ENCODE data around the gene FOXL3.
"Not testable (repeated sequence)": the region's sequence is repeated elsewhere in the genome, so short reads cannot be mapped to it uniquely, and the experiment has no call there.

Gene FOXL3

DNA sequence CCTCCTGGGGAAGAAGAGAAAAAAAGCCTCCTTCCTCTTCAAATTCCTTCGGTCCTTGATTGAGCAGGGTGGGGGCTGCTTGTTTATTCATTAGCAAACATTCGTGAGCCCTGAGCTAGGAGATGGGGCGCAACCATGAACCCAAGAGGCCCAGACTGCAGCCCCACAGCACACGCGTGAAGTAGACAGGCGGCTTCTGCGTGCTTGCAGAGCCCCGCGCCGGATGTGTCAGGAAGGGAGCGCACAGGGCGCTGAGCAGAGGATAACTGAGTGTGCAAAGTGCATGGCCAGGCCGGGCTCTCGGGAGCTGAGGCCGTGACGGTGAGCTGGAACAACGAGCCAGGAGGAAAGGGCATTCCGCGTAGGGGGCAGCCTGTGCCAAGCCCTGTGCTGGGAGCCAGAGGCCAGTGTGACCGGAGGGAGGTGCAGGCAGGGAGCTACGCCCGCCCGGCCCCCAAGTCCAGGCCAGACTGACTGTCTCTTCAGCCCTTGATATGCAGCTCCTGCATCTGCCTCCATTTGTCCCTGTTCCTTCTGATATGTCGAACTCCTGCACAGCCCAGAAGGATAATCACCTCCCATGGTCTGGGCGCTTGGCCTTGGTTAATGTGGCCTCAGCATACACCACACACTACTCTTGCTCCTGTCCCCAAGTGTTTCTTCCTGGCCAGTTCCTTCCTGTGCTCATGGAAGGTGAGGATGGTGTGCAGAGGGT, 4.6 kb downstream of the FOXL3 start:
- peaks cover 0 to 16% (median 9%) of the 10 kb centered on the region in 4 donors for H3K4me1 ChIP-seq
- TF ChIP-seq, protein P1, sequence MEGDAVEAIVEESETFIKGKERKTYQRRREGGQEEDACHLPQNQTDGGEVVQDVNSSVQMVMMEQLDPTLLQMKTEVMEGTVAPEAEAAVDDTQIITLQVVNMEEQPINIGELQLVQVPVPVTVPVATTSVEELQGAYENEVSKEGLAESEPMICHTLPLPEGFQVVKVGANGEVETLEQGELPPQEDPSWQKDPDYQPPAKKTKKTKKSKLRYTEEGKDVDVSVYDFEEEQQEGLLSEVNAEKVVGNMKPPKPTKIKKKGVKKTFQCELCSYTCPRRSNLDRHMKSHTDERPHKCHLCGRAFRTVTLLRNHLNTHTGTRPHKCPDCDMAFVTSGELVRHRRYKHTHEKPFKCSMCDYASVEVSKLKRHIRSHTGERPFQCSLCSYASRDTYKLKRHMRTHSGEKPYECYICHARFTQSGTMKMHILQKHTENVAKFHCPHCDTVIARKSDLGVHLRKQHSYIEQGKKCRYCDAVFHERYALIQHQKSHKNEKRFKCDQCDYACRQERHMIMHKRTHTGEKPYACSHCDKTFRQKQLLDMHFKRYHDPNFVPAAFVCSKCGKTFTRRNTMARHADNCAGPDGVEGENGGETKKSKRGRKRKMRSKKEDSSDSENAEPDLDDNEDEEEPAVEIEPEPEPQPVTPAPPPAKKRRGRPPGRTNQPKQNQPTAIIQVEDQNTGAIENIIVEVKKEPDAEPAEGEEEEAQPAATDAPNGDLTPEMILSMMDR (IDR thresholded peaks at IDR 0.05) = no peak
- no peaks in the 10 kb centered on the region for H3K36me3 ChIP-seq
- H3K27me3 ChIP-seq = peaks cover 0 to 74% of the 10 kb centered on the region in 2 donors
- DNase-seq = peak in 1 of 2 donors; percentile 54
- H3K4me3 ChIP-seq = no peak overlapping the region
- no peaks in the 10 kb centered on the region for H3K9me3 ChIP-seq
- no peak overlapping the region for H3K27ac ChIP-seq
- intact Hi-C loops (cut with DNase I; ENCODE audit: low total_unique reads) = no loop called here

DNA sequence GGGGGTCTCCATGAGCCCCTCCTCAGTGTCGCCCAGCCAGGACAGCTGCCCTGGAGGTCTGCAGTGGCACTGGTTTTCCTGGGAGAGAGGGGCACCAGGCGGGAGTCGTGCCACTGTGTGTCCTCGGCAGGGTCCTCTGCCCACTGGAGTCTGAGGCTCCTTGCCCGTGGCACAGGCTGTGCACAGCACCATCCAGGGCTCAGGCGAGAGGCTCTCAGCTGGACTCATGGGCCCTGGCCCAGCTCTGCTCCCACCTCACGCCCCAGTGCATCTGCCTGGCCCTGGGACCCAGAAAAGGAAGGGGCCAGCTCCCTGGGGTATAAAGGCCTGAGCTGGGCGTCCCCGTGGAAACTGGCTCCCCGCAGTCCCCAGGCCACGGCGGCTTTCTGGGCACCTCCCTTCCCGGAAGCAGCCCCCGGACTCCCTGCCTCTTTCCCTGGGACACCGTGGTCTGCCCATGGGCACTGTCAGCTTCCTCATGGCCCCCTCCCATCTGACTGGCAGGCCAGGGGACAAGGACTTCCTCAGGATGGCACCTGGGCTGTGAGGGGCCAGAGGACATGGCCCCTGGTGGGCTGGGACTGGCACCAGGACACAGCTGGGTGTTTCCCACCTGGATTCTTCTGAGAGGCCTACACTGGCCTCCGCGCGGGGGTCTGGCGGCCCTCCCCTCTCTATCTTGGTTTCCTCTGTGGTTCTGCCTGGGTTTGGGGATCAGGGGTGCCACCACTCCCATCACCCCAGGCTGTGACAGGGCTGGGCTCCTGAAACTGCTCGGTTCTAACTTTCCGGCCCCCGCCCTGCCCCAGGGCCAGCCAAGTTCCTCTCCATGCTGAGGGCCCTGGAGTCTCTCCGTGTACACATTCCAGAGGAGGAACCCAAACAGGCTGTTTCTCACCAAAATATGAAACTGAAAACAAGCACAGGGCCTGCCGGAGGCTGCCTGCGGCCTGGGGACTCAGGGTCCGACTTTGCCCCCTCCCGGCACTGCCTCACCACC, 5.5 kb downstream of the FOXL3 start:
- peak in 1 of 2 donors; percentile 51 for DNase-seq
- peaks cover 0 to 8% (median 4%) of the 10 kb centered on the region in 4 donors for H3K4me1 ChIP-seq
- no peak overlapping the region for H3K27ac ChIP-seq
- H3K9me3 ChIP-seq = no peaks in the 10 kb centered on the region
- H3K27me3 ChIP-seq = peaks cover 0 to 66% of the 10 kb centered on the region in 2 donors
- no peaks in the 10 kb centered on the region for H3K36me3 ChIP-seq
- TF ChIP-seq, protein P1 (IDR thresholded peaks at IDR 0.05) = no peak
- no peak overlapping the region for H3K4me3 ChIP-seq
- intact Hi-C loops (cut with DNase I; ENCODE audit: low total_unique reads) = no loop called here

DNA sequence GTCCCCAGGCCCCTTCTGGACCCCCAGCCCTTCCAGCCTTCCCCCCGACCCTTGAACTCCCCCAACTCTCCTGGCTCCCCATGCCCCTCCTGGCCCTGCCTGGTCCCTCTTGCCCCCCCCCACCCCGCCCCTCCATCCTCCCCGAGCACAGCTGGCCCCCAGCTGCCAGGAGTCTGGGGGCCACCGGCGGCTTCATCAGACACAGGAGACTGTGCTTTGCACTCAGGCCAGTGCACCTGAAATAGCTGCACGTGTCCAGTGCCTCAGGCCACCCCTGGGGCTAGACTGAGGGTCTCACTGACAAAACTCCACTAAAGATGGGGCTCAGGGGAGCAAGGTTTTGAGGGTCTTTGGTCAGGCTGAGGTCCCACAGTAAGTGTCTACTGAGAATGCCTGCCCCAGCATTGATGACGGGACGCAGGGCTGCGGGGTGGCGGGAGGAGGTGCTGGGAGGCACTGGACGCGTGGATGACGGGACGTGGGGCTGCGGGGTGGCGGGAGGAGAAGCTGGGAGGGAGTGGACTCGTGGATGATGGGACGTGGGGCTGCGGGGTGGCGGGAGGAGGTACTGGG, 6.5 kb downstream of the FOXL3 start:
- H3K36me3 ChIP-seq = no peaks in the 10 kb centered on the region
- TF ChIP-seq, protein P1 (IDR thresholded peaks at IDR 0.05) = no peak
- no peaks in the 10 kb centered on the region for H3K4me1 ChIP-seq
- H3K27ac ChIP-seq = no peak overlapping the region
- peaks cover 0 to 56% of the 10 kb centered on the region in 2 donors for H3K27me3 ChIP-seq
- intact Hi-C loops (cut with DNase I; ENCODE audit: low total_unique reads) = no loop called here
- DNase-seq = peak in 1 of 2 donors; percentile 59
- no peaks in the 10 kb centered on the region for H3K9me3 ChIP-seq
- H3K4me3 ChIP-seq = no peak overlapping the region

DNA sequence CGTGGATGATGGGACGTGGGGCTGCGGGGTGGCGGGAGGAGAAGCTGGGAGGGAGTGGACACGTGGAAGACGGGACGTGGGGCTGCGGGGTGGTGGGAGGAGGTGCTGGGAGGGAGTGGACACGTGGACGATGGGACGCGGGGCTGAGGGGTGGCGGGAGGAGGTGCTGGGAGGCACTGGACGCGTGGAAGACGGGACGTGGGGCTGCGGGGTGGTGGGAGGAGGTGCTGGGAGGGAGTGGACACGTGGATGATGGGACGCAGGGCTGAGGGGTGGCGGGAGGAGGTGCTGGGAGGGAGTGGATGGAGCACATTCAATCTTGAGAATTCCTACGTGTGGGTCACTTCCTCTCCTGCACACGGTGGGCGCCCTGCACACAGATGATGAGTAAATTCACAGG, 7.2 kb downstream of the FOXL3 start:
- peaks cover 0 to 51% of the 10 kb centered on the region in 2 donors for H3K27me3 ChIP-seq
- H3K36me3 ChIP-seq; H3K4me3 ChIP-seq; intact Hi-C loops (cut with DNase I; ENCODE audit: low total_unique reads); DNase-seq; H3K27ac ChIP-seq; H3K4me1 ChIP-seq; H3K9me3 ChIP-seq: not testable (repeated sequence)

DNA sequence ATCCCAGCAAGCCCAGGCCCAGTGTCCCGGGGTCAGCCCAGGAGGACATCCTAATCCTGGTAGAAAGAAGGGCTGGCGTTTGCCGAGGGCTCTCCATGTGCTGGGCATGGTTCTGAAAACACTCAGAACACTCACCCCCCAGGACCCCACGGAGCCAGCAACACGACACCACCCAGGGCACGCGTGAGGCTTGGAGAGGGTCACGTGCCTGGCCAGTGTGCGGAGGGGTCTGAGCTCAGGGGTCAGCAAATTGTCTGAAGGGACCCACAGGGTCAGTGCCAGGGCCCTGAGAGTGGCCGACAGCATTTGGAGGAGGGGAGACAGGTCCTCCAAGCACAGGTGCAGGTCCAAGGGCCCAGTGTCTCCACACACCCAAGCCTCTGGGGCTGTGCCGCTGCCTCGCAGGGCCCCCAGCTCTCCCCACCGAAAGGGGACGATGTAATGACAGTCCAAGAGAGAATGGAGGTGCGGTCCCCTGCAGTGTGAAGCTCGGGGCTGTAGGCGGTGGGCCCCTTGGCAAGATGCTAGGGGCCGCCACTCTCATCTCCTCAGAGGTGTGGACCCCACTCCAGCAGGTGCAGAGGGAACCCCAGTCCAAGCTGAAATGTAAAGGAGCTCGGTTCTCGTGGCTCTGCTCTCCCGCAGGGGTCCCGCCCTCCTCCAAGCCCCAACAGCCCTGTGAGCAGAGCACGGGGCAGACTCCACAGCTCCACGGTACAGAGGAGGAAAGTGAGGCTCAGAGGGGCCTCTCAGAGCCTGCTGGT, 7.8 kb downstream of the FOXL3 start:
- Histone ChIP-seq H3K4me3 (no peak overlapping the region), H3K27me3 (peaks cover 0 to 48% of the 10 kb centered on the region in 2 donors), H3K27ac (no peak overlapping the region), H3K4me1 (no peaks in the 10 kb centered on the region), H3K9me3 (no peaks in the 10 kb centered on the region), H3K36me3 (no peaks in the 10 kb centered on the region)
- TF ChIP-seq, protein P1 (IDR thresholded peaks at IDR 0.05) = no peak
- DNase-seq = peak in 1 of 2 donors; percentile 39
- intact Hi-C loops (cut with DNase I; ENCODE audit: low total_unique reads) = no loop called here

Data from tibial artery (tissue), 4 donors.